Stimulated activated CD8-positive, alpha-beta memory T cell treated with anti-CD3 and anti-CD28 coated beads, Interleukin-7, amount 100 ng/mL, for 1 hour (primary cell): ENCODE measurements around the gene CPB2.

ENCODE experiments used
- DNase-seq, 2 donors: peaks; one replicate each; pipeline ENCODE4 v3.0.0-alpha.2; 2020; ENCODE audit warnings: low read depth in 2 of 2

The CPB2 gene

GRCh38 chr13:46100191-46100815, 4.5 kb downstream of the CPB2 start:
- no peak for DNase-seq

DNA sequence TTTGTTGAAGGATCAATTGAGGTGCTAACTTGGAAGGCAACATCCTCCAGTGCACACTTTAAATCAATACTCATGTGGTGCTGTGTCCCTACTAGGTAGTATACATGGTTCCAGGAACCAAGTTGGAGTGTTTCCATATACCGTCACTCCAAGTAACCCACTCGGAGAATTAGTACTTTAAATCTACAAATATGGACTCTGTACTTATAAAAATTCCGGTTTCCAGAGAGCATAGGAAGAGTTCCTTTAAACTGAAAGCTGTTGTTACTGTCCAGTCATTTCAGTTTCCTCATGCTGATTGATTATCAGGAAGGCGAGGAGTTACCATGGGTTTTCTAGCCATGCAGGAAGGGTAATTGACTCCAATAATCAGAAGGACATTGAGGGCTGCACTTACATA, 7.2 kb downstream of the CPB2 start:
- DNase-seq, result no peak

- DNase-seq, result no peak
Observed at GRCh38 chr13:46097015-46097414, 7.8 kb downstream of the CPB2 start.

GRCh38 chr13:46094478-46094877, 10.4 kb downstream of the CPB2 start:
- no peak for DNase-seq

DNA sequence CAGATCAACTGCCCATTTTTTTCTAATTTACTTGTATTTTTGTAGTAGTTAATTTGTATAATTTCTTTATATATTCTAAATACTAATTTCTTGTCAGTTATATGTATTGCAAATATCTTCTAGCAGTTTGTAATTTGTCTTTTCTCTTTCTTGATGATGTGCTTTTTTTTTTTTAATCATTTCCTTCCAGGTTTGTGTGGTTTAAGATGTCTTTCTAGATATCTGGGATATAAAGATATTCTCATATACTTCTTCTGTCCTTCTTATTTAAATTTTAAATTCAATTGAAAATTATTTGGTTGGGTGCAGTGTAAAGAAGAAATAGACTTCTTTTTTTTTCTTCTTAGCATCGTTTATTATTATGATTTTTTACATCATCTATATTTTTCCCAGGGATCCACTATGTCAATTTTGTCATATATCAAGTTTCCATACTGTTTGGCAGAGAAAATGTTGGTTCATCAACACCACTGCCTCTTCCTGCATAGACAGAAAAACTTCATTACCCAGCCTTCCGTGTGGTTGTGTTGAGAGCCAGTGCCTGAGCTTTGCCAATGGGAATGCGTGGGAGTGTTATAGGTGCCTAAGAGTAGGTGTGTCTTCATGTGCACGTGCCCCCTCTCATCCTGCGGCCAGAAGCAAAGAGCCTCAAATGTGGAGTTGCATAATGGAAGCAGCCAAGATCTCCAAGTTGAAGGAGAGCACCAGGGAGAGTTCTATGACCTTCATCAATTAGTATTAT, 15.8 kb downstream of the CPB2 start:
- no peak for DNase-seq

DNA sequence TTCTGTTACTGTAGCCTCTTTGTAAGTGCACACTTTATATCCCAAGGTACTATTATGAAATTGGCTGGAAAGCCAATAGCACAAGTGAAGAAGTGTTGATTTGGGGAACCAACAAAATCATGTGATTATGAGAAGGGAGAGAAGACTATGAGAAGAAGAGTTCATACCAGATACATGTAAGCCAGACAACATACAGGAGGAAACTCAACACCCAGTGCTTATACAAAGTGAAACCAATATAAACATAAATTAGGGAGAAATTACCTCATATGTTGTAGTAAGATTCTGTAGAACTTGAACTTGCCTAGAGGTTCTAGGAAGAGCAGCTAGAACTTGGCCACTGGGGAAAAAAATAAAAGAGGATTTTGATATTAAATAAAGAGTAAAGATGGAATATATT, 17.4 kb downstream of the CPB2 start:
- DNase-seq, result no peak

DNA sequence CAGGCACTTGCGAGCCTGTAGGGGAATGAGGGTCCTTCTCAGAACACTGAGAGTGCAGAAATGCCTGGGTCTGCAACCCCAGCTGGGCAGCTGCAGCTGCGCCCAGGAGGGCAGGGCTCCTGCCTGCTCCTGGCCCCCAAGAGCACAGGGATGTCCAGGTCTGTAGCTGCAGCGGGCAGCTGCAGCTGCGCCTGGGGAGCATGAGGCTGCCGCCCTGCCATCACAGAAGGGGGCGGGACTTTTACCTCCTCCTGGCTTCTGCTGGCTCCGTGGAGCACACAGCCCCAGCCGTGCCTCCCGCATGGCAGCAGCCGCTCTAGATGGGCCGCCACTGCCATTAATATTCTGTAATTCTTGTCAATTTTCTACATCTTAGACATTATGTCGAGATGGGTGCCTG, 17.8 kb downstream of the CPB2 start:
- DNase-seq, result no peak

DNA sequence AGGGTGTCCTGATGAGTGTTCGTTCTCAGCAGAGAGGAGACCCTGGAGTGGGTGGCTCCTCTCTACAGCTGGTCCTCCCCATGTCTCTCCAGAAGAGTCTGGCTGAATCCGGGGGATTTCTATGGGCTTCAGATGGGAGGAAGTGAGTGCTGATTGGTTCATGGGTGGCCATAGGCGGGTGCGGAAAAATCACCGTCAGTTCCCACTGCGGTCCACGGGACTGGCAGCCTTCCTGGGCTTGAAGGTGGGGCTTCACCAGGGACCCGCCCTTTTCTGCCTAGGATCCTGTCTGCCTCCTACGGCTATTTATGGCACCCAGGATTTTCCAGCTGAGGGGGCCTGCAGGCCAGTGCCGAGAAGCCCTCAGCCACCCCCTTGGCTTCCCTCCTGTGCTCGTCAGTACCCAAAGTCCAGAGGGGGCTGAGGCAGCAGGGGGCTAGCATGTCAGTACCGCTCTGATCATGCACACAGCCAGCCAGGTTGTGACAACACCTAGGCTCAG, 18.4 kb downstream of the CPB2 start:
- no peak for DNase-seq

DNA sequence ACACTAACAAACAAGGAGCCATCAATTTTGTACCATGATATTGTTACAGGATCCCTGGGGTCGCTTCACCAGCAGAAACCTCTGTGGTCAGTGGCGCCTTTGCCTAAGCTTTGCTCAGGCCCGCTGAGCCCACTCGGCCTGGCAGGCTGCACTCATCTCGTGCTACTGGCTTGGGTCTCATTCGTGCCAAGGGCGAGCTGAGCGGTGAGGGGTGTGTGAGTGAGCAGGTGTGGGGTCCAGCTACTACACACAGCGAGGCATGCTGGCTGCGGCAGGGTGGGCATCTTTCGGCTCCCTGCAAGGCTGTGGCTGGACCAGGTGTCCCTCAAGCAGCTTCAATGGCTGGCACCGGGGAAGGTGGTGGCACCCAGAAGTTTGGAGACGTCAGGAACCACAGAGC, 19.1 kb downstream of the CPB2 start:
- DNase-seq, result no peak

- DNase-seq, result no peak
Observed at GRCh38 chr13:46082324-46082723, 22.5 kb downstream of the CPB2 start.

DNA sequence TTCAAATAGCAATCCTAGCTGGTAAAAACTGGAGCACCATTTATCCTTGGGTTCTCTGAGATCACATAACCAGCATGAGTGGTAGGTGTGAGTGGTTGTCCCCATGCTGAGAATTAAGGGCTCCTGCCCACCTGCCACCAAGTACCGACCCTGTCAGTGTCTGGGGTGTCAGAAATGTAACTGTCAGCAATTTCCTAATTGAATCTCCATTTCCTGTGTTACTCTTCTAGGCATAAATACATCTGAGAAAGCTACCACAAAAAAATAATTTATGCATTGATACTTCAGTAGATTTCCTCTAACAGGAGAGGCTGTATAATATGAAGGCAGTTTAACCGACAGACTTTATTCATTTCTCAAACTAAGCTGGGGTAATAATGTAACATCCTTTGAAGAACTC, 25.1 kb downstream of the CPB2 start:
- no peak for DNase-seq

DNA sequence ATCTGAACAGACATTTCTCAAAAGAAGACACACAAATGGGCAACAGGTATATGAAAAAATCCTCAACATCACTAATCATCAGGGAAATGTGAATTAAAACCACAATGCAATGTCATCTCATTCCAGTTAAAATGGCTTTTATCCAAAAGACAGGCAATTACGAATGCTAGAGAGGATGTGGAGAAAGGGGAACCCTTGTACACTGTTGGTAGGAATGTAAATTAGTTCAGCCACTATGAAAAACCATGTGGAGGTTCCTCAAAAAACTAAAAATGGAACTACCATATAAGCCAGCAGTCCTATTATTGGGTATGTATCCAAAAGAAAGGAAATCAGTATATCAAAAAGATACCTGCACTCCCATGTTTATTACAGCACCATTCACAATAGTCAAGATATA, 27.6 kb downstream of the CPB2 start:
- no peak for DNase-seq

DNA sequence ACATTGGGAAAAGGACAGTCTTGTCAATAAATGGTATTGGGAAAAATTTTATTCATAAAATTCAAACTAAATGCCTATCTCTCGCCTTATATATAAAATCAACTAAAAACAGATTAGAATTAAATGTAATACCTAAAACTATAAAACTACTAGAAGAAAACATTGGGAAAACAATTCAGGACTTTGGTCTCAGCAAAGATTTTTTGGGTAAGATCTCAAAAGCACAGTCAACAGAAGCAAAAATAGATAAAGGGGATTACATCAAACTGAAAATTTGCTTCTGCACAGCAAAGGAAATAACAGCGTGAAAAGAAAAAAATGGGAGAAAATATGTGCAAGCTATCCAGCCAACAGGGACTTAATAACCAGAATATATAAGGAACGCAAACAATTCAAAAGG, 28.0 kb downstream of the CPB2 start:
- no peak for DNase-seq

- DNase-seq, result no peak
Observed at GRCh38 chr13:46075811-46076210, 29.0 kb downstream of the CPB2 start.

DNA sequence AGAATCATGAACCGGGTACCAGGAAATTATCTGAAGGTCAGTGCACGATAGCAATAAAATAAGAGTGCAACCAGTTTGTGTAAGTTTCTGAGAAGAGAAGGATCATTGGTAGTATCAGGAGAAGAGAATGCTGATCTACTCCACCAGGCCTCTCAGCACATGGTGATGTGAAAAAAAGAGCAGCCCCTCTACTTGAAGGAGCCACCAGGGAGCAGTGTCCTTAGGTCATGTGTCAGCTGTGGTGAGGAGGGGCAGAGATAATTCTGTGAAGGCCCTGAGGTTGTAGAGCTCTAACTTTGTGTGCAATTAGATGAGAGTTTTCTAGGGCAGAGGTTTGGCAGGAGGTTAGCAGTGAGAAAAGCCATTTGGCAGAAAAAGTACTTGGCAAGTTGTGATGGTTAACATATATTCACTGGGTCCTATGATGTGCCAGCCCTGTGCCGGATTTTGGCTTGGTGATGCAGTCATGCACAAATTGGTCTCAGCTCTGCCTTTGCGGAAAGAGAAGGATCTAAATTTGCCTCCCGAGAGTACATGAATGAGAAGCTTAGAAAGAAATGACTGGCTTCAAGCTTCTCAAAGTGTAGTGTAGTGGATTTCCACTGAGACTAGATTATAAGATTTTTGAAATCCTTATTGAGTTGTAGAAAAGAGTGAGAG, 33.1 kb downstream of the CPB2 start:
- DNase-seq, result no peak

DNA sequence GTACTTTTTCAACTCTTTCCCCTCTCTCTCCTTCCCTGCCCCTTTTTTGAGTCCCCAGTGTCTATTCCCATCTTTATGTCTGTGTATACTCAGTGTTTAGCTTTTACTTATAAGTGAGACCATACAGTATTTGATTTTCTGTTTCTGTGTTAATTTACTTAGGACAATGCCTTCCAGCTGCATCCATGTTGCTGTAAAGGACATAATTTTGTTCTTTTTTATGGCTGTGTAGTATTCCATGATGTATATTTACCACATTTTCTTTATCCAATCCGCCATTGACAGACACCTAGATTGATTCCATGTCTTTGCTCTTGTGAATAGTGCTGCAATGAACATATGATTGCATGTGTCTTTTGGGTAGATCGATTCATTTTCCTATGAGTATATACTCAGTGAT, 41.5 kb downstream of the CPB2 start:
- DNase-seq, result no peak

DNA sequence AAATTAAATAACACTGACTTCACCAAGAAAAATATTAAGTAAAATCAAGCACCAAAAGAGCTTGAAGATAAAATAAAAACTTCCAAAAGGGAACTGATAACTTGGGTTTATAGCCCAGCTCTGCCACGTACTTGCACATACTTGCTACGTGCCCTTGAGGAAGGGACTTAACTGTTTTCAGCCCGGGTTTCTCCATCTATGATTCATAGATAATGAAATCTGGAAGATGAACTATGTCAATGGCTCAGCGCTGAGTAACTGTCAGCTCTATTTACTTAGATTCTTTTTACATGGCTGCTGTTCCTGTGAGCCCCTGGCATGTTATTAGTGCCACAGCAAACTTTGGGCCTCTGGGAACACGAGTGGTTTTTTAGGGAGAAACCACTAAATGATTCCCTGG, 42.6 kb downstream of the CPB2 start:
- DNase-seq, result no peak

DNA sequence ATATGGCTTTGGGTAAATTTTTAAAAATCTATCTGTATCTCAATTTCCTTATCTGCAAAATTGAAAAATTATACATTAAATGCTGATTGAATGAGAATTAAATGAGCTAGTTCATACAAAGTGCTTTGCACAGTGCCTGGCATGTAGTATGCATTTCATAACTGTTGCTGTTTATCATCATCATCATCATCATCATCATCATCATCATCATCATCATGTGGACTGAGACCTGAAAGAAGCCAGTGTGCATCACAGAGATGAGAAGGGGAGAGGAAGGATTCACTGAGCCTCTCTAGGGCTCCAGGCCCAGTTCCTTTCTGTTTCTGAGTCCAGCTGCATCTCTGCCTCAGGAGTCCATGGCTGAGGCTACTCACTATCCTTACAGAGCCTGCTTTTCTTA, 45.4 kb downstream of the CPB2 start:
- no peak for DNase-seq

DNA sequence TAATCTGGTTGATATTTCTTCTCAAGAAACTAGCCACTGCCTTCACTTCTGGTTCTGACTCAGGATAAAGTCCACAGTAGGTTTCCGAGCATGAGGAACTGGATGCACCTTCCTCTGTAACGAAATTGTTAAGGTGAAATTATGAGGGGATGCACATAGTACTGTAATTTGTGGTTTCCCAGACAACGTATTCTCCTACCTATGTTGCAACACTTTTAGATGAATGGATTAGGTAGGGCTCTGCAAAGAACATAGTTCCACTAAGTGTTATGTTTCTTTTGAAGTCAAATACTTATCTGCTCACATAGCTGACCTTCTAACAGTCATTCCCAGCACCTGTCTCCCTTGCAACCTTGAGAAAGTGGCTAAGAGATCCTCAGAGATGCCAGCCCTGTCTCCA, 46.6 kb downstream of the CPB2 start:
- no peak for DNase-seq

DNA sequence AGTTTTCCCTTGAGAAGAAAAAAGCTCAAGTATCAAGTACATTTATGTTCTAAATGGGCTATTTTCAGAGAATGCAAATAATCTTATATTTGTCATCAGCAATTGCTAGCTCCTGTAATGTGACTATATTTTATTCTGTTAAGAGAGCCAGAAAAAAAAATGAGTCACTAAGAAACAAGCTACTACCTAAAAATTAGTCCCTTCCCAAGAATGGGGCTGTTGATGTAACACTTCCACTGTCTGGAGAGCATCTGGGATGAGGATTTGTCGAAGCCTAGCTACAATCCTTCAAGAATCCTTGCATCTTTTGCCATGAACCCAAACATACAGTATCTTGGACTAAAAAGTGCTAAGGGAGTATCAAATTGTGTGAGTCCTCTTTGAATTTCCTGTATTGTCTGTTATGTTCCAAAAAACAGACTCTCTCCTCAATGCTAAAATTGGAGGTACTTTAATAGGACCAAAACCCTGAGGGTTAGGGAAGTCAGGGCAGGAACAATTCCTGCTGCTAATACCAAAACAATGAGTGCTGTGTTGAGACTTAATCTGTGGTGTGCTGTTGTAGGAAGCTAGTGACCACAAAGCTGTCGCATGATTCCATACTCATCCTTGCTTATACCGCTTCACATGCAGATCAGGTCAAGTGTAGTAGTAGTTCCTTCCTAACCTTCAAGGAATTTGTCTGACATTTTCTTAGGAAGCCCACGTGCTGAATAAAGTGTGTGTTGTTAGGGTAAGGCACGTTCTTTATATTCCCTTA, 47.4 kb downstream of the CPB2 start:
- no peak for DNase-seq

DNA sequence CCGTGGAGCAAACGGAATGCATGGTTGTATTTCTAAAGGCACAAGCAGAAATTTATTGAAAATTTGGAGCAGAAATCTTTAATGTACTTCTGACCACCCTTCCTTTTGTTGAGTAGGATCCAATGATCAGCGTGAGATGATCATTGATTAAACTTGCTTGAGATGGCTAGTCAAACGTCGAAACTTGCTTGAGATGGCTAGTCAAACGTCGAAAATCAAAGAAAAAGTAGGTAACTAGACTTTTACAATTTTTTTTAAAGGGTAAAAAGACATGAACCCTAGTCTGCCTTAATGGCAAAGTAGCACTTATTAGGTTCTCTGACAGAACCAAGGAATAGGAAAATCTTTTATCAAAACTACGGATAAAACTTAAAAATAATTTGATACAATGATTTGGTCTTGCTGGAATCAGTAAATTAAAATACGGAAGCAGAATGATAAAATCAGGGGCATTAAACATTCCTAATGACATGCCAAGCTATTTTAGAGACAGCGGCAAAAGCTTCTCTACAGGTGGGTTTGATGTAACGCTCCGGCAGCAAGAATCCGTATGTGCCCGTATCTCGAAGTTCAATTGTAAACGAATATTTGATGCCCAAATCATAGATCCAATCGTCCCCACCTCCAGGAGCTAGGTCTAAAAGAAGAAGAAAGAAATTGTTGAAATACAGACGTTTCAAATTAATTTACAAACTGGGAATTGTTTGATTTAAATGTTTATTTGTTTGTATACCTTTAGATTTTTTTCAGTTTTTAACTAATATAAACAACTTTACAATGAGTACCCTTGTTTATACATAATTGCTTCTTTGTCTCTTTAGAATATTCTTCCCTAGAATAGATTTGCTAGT, 51.4 kb downstream of the CPB2 start:
- no peak for DNase-seq
